Measurements from ENCODE around the gene TMOD1.

TMOD1 gene

GRCh38 chr9:97598461-97599288 is 97.2 kb downstream of the TMOD1 start:
- ATAC-seq = peak; percentile 97
- TF ChIP-seq ZNF70 (CRISPR knock-in tag; IDR thresholded peaks at IDR 0.05) = no peak
- no peak for TF ChIP-seq ISL1 (CRISPR knock-in tag; IDR thresholded peaks at IDR 0.05)
- no peak for TF ChIP-seq ZNF565 (CRISPR knock-in tag; conservative IDR thresholded peaks at IDR 0.05; ENCODE audit: low read depth)
- TF ChIP-seq BACH2 (CRISPR knock-in tag; IDR thresholded peaks at IDR 0.05; ENCODE audit: borderline replicate concordance) = no peak
- TF ChIP-seq RARB (CRISPR knock-in tag; IDR thresholded peaks at IDR 0.05) = no peak
- no peak for TF ChIP-seq ZNF8 (CRISPR knock-in tag; IDR thresholded peaks at IDR 0.05)
- TF ChIP-seq TCF4 (CRISPR knock-in tag; IDR thresholded peaks at IDR 0.05; ENCODE audit: borderline replicate concordance) = no peak
- TF ChIP-seq GLIS3 (CRISPR knock-in tag; IDR thresholded peaks at IDR 0.05) = no peak
- no peak for TF ChIP-seq POU6F1 (CRISPR knock-in tag; IDR thresholded peaks at IDR 0.05; ENCODE audit: borderline replicate concordance, low read depth)
- TF ChIP-seq, protein P1, sequence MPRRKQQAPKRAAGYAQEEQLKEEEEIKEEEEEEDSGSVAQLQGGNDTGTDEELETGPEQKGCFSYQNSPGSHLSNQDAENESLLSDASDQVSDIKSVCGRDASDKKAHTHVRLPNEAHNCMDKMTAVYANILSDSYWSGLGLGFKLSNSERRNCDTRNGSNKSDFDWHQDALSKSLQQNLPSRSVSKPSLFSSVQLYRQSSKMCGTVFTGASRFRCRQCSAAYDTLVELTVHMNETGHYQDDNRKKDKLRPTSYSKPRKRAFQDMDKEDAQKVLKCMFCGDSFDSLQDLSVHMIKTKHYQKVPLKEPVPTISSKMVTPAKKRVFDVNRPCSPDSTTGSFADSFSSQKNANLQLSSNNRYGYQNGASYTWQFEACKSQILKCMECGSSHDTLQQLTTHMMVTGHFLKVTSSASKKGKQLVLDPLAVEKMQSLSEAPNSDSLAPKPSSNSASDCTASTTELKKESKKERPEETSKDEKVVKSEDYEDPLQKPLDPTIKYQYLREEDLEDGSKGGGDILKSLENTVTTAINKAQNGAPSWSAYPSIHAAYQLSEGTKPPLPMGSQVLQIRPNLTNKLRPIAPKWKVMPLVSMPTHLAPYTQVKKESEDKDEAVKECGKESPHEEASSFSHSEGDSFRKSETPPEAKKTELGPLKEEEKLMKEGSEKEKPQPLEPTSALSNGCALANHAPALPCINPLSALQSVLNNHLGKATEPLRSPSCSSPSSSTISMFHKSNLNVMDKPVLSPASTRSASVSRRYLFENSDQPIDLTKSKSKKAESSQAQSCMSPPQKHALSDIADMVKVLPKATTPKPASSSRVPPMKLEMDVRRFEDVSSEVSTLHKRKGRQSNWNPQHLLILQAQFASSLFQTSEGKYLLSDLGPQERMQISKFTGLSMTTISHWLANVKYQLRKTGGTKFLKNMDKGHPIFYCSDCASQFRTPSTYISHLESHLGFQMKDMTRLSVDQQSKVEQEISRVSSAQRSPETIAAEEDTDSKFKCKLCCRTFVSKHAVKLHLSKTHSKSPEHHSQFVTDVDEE (CRISPR knock-in tag; IDR thresholded peaks at IDR 0.05) = no peak
- no peak for TF ChIP-seq ARNTL (CRISPR knock-in tag; IDR thresholded peaks at IDR 0.05; ENCODE audit: borderline replicate concordance, low read depth)
- TF ChIP-seq OSR1 (CRISPR knock-in tag; IDR thresholded peaks at IDR 0.05) = no peak
- TF ChIP-seq CSDC2 (CRISPR knock-in tag; IDR thresholded peaks at IDR 0.05) = no peak
- no peak for TF ChIP-seq TOX (CRISPR knock-in tag; IDR thresholded peaks at IDR 0.05; ENCODE audit: borderline replicate concordance)
- TF ChIP-seq ZFP30 (CRISPR knock-in tag; IDR thresholded peaks at IDR 0.05) = no peak

- ATAC-seq = no peak
Measured at GRCh38 chr9:97599314-97599846, 97.9 kb downstream of the TMOD1 start.

More at GRCh38 chr9:97599314-97599846, 97.9 kb downstream of the TMOD1 start:
- TF ChIP-seq ZC3H10 (CRISPR knock-in tag; IDR thresholded peaks at IDR 0.05) (no peak), TCF4 (CRISPR knock-in tag; IDR thresholded peaks at IDR 0.05; ENCODE audit: borderline replicate concordance) (no peak), GLIS3 (CRISPR knock-in tag; IDR thresholded peaks at IDR 0.05) (no peak), TOX (CRISPR knock-in tag; IDR thresholded peaks at IDR 0.05; ENCODE audit: borderline replicate concordance) (no peak), ZNF8 (CRISPR knock-in tag; IDR thresholded peaks at IDR 0.05) (no peak), OSR1 (CRISPR knock-in tag; IDR thresholded peaks at IDR 0.05) (no peak), ISL1 (CRISPR knock-in tag; IDR thresholded peaks at IDR 0.05) (no peak), ZFP30 (CRISPR knock-in tag; IDR thresholded peaks at IDR 0.05) (no peak), CSDC2 (CRISPR knock-in tag; IDR thresholded peaks at IDR 0.05) (no peak), ZNF565 (CRISPR knock-in tag; conservative IDR thresholded peaks at IDR 0.05; ENCODE audit: low read depth) (no peak), ARNTL (CRISPR knock-in tag; IDR thresholded peaks at IDR 0.05; ENCODE audit: borderline replicate concordance, low read depth) (no peak), POU6F1 (CRISPR knock-in tag; IDR thresholded peaks at IDR 0.05; ENCODE audit: borderline replicate concordance, low read depth) (no peak), PPARA (CRISPR knock-in tag; IDR thresholded peaks at IDR 0.05; ENCODE audit: borderline replicate concordance) (no peak), ESRRG (CRISPR knock-in tag; IDR thresholded peaks at IDR 0.05) (no peak), CREB5 (CRISPR knock-in tag; IDR thresholded peaks at IDR 0.05; ENCODE audit: low read depth) (no peak), BACH2 (CRISPR knock-in tag; IDR thresholded peaks at IDR 0.05; ENCODE audit: borderline replicate concordance) (no peak), ZNF70 (CRISPR knock-in tag; IDR thresholded peaks at IDR 0.05) (no peak)
- TF ChIP-seq, protein P2, sequence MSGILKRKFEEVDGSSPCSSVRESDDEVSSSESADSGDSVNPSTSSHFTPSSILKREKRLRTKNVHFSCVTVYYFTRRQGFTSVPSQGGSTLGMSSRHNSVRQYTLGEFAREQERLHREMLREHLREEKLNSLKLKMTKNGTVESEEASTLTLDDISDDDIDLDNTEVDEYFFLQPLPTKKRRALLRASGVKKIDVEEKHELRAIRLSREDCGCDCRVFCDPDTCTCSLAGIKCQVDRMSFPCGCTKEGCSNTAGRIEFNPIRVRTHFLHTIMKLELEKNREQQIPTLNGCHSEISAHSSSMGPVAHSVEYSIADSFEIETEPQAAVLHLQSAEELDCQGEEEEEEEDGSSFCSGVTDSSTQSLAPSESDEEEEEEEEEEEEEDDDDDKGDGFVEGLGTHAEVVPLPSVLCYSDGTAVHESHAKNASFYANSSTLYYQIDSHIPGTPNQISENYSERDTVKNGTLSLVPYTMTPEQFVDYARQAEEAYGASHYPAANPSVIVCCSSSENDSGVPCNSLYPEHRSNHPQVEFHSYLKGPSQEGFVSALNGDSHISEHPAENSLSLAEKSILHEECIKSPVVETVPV (CRISPR knock-in tag; IDR thresholded peaks at IDR 0.05) = no peak
- TF ChIP-seq, protein P1 (CRISPR knock-in tag; IDR thresholded peaks at IDR 0.05) = no peak

Measured in SK-N-SH treated with all-trans-retinoic acid at 6 μM for 48 hours (cell line).